Upper lobe of left lung (tissue), 4 donors: ENCODE data around the gene PTRH1.

ENCODE experiments used
- POLR2A ChIP-seq, 4 donors: fragments of 450-650 bp; IDR thresholded peaks; one replicate each; pipeline ENCODE4 v1.5.1; 2016 to 2017; ENCODE audit warnings: antibody characterized with exemption in 4 of 4, mild to moderate bottlenecking in 2 of 4
- POLR2AphosphoS5 ChIP-seq, 2 donors: sonication (generic); formaldehyde crosslinking; IDR thresholded peaks; one replicate each; pipeline ENCODE4 v1.5.1; 2017; ENCODE audit warnings: antibody characterized with exemption in 2 of 2

DNA sequence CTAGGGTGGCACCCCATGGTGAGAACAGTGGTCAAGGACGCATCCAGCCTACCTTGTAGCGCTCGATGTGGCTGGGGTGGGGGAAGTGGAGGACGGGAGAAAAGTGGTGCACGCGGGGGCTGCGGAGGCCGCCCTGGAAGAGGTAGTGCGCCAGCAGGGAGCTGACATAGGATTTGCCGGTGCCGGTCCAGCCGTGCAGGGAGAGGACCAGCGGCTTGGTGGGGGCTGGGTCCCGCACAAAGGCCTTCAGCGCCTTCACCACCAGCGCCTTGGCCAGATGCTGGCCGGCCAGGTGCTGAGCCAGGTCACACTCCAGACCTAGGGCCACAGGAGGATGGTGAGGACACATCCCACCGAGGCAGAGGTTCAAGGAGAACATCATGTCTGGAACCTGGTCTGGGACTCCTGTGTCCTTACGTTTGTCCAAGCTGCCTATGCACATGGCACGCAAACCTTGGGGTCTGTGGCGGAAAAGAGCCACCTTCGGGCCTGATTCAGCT lies 18.8 kb upstream of the PTRH1 start:
- no peak for TF ChIP-seq POLR2A (IDR thresholded peaks at IDR 0.05)
- no peak for TF ChIP-seq POLR2AphosphoS5 (IDR thresholded peaks at IDR 0.05)
